Measurements from ENCODE around the gene BRIP1.

Gene BRIP1

GRCh38 chr17:61650749-61651148 is 212.6 kb downstream of the BRIP1 start:
- DNase-seq, result no peak

- no peak for DNase-seq
Measured at GRCh38 chr17:61648587-61648986, 214.7 kb downstream of the BRIP1 start.

GRCh38 chr17:61647047-61647446 is 216.3 kb downstream of the BRIP1 start:
- no peak for DNase-seq

- DNase-seq, result no peak
Measured at GRCh38 chr17:61646482-61646881, 216.8 kb downstream of the BRIP1 start.

- no peak for DNase-seq
Measured at GRCh38 chr17:61645920-61646319, 217.4 kb downstream of the BRIP1 start.

- DNase-seq, result no peak
Measured at GRCh38 chr17:61644800-61645774, 218.2 kb downstream of the BRIP1 start.

GRCh38 chr17:61642768-61643167 is 220.6 kb downstream of the BRIP1 start:
- no peak for DNase-seq

GRCh38 chr17:61641715-61642114 is 221.6 kb downstream of the BRIP1 start:
- DNase-seq, result no peak

GRCh38 chr17:61641084-61641483 is 222.2 kb downstream of the BRIP1 start:
- DNase-seq, result no peak

- no peak for DNase-seq
Measured at GRCh38 chr17:61639818-61640217, 223.5 kb downstream of the BRIP1 start.

GRCh38 chr17:61638087-61638486 is 225.2 kb downstream of the BRIP1 start:
- DNase-seq, result no peak

- DNase-seq, result peak; percentile 8
Measured at GRCh38 chr17:61635913-61636432, 227.4 kb downstream of the BRIP1 start.

GRCh38 chr17:61634942-61635538 is 228.3 kb downstream of the BRIP1 start:
- no peak for DNase-seq

- no peak for DNase-seq
Measured at GRCh38 chr17:61634011-61634539, 229.3 kb downstream of the BRIP1 start.

- no peak for DNase-seq
Measured at GRCh38 chr17:61632826-61633225, 230.5 kb downstream of the BRIP1 start.

- DNase-seq, result no peak
Measured at GRCh38 chr17:61631800-61632199, 231.5 kb downstream of the BRIP1 start.

Data from NCI-H2107 (cell line).